HEK293T (cell line): ENCODE measurements around the gene WWTR1.

Source experiments
- ARNT ChIP-seq: fragments of 450-650 bp; IDR thresholded peaks from 2 replicates; pipeline ENCODE4 v1.6.1; 2017; ENCODE audit warnings: mild to moderate bottlenecking
- BHLHE40 ChIP-seq: fragments of 450-650 bp; IDR thresholded peaks from 2 replicates; pipeline ENCODE4 v1.6.1; 2016; ENCODE audit warnings: mild to moderate bottlenecking, moderate library complexity, borderline replicate concordance
- CTBP1 ChIP-seq: fragments of 450-650 bp; IDR thresholded peaks from 2 replicates; pipeline ENCODE4 v1.6.1; 2016; ENCODE audit warnings: borderline replicate concordance
- ELF4 ChIP-seq: fragments of 450-650 bp; IDR thresholded peaks from 2 replicates; pipeline ENCODE4 v1.6.1; 2017; ENCODE audit warnings: antibody characterized with exemption
- FOXA1 ChIP-seq: fragments of 450-650 bp; IDR thresholded peaks from 2 replicates; pipeline ENCODE4 v1.6.1; 2016; ENCODE audit warnings: mild to moderate bottlenecking
- FOXM1 ChIP-seq: fragments of 450-650 bp; IDR thresholded peaks from 2 replicates; pipeline ENCODE4 v1.6.1; 2017; ENCODE audit warnings: mild to moderate bottlenecking, borderline replicate concordance
- L3MBTL2 ChIP-seq: fragments of 450-650 bp; conservative IDR thresholded peaks from 2 replicates; pipeline ENCODE4 v1.6.1; 2016; ENCODE audit warnings: mild to moderate bottlenecking
- NFRKB ChIP-seq: fragments of 450-650 bp; IDR thresholded peaks from 2 replicates; pipeline ENCODE4 v1.6.1; 2016; ENCODE audit warnings: mild to moderate bottlenecking, moderate library complexity
- PKNOX1 ChIP-seq: fragments of 450-650 bp; IDR thresholded peaks from 2 replicates; pipeline ENCODE4 v1.6.1; 2016
- SP1 ChIP-seq: fragments of 450-650 bp; IDR thresholded peaks from 2 replicates; pipeline ENCODE4 v1.6.1; 2017
- SUZ12 ChIP-seq: fragments of 450-650 bp; IDR thresholded peaks from 2 replicates; pipeline ENCODE4 v1.6.1; 2016; ENCODE audit warnings: mild to moderate bottlenecking
- TARDBP ChIP-seq: fragments of 450-650 bp; IDR thresholded peaks from 2 replicates; pipeline ENCODE4 v1.6.1; 2016
- ZNF384 ChIP-seq: fragments of 450-650 bp; IDR thresholded peaks from 2 replicates; pipeline ENCODE4 v1.6.1; 2016

- TF ChIP-seq L3MBTL2 = no peak
- no peak for TF ChIP-seq SP1
- no peak for TF ChIP-seq NFRKB
- TF ChIP-seq SUZ12 = no peak
- TF ChIP-seq ELF4 = no peak
- TF ChIP-seq ZNF384 = no peak
- no peak for TF ChIP-seq TARDBP
- TF ChIP-seq FOXM1 = no peak
- TF ChIP-seq PKNOX1 = no peak
- TF ChIP-seq FOXA1 = no peak
- TF ChIP-seq ARNT = no peak
- no peak for TF ChIP-seq BHLHE40
- TF ChIP-seq CTBP1 = no peak
These were observed 18.7 kb downstream of the WWTR1 start for GRCh38 chr3:149639093-149639486.
